GM21723 (cell line): ENCODE data around the gene SOCS1.

ENCODE experiments used
- ATAC-seq: cut with Tn5 transposase; IDR thresholded peaks from one replicate; pipeline ENCODE4 v1.9.1; 2021; ENCODE audit warnings: mild to moderate bottlenecking, moderate library complexity; ENCODE audit not compliant: unreplicated experiment

The SOCS1 gene

GRCh38 chr16:11208916-11209665, 46.9 kb downstream of the SOCS1 start:
- ATAC-seq, result no peak

GRCh38 chr16:11207646-11208045, 48.4 kb downstream of the SOCS1 start:
- no peak for ATAC-seq

GRCh38 chr16:11205754-11206581, 50.0 kb downstream of the SOCS1 start:
- peak; percentile 10 for ATAC-seq

GRCh38 chr16:11205065-11205699, 50.8 kb downstream of the SOCS1 start:
- ATAC-seq, result no peak

- ATAC-seq, result no peak
Observed at GRCh38 chr16:11204513-11205047, 51.4 kb downstream of the SOCS1 start.
